Measurements from ENCODE around the gene PKNOX2.

DNA sequence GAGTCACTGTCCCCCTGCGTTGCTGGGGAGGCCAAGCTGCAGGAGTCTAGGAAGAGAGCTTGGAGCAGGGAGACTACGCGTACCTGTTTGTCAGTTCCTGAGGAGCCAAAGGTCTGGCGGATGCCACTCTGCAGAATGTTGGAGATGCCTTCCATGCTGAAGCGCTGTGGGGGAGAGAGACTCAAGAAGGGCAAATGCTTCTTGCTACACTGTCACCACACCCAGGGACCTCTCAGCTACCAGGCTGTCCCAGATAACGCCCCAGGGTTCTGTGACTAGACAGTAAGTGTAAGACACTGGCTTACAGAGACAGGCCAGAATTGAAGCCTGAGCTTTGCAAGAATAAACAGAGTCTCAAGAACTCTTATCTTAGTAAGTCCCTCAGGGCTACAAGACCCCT lies 289.5 kb downstream of the PKNOX2 start:
- TF ChIP-seq, protein P1, sequence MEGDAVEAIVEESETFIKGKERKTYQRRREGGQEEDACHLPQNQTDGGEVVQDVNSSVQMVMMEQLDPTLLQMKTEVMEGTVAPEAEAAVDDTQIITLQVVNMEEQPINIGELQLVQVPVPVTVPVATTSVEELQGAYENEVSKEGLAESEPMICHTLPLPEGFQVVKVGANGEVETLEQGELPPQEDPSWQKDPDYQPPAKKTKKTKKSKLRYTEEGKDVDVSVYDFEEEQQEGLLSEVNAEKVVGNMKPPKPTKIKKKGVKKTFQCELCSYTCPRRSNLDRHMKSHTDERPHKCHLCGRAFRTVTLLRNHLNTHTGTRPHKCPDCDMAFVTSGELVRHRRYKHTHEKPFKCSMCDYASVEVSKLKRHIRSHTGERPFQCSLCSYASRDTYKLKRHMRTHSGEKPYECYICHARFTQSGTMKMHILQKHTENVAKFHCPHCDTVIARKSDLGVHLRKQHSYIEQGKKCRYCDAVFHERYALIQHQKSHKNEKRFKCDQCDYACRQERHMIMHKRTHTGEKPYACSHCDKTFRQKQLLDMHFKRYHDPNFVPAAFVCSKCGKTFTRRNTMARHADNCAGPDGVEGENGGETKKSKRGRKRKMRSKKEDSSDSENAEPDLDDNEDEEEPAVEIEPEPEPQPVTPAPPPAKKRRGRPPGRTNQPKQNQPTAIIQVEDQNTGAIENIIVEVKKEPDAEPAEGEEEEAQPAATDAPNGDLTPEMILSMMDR (IDR thresholded peaks at IDR 0.05), result no peak
- TF ChIP-seq MYC (IDR thresholded peaks at IDR 0.05; ENCODE audit: borderline replicate concordance, low read length) (no peak), POLR2A (IDR thresholded peaks at IDR 0.05; ENCODE audit: low read length) (no peak)
- TF ChIP-seq, protein P2, sequence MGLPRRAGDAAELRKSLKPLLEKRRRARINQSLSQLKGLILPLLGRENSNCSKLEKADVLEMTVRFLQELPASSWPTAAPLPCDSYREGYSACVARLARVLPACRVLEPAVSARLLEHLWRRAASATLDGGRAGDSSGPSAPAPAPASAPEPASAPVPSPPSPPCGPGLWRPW (IDR thresholded peaks at IDR 0.05), result no peak

All from A549 (cell line).